GM23338 (cell line): ENCODE results near the gene ASXL2. TPM values are rescaled to one million over a fixed set of nuclear protein-coding genes. Genes with fewer than 3 reads are reported as not detected.

Experiments
- ATAC-seq: fragments of 200-7000 bp; cut with Tn5 transposase; 3 replicates; pipeline ENCODE4 v1.9.1; 2020
- DNase-seq: peaks from one replicate; pipeline ENCODE4 v3.0.0-alpha.2; 2015; ENCODE audit warnings: low spot score
- H2AFZ ChIP-seq: fragments of 200-600 bp; sonication (generic); 2 replicates; pipeline ENCODE4 v1.8.0; 2016; ENCODE audit warnings: antibody characterized with exemption, mild to moderate bottlenecking, moderate library complexity
- H3F3A ChIP-seq: fragments of 200-600 bp; sonication (generic); replicated peaks from 2 replicates; pipeline ENCODE4 v1.8.0; 2017; ENCODE audit warnings: antibody characterized with exemption, mixed run types, low read depth
- H3K27ac ChIP-seq: fragments of 200-600 bp; sonication (generic); 2 replicates; pipeline ENCODE4 v1.6.1; 2016; ENCODE audit warnings: low read depth
- H3K27me3 ChIP-seq: fragments of 200-600 bp; sonication (generic); 2 replicates; pipeline ENCODE4 v1.8.0; 2016; ENCODE audit warnings: mild to moderate bottlenecking, mixed run types, moderate library complexity; ENCODE audit not compliant: insufficient read depth
- H3K36me3 ChIP-seq: fragments of 200-600 bp; sonication (generic); 2 replicates; pipeline ENCODE4 v1.8.0; 2016; ENCODE audit warnings: mild to moderate bottlenecking; ENCODE audit not compliant: insufficient read depth
- H3K4me1 ChIP-seq: fragments of 200-600 bp; sonication (generic); 2 replicates; pipeline ENCODE4 v1.8.0; 2016; ENCODE audit warnings: mild to moderate bottlenecking, moderate library complexity; ENCODE audit not compliant: insufficient read depth
- H3K4me2 ChIP-seq: fragments of 200-600 bp; sonication (generic); 2 replicates; pipeline ENCODE4 v1.7.1; 2017; ENCODE audit warnings: mixed run types
- H3K4me3 ChIP-seq: fragments of 200-600 bp; sonication (generic); 2 replicates; pipeline ENCODE4 v1.6.1; 2016; ENCODE audit warnings: mixed run types
- H3K79me2 ChIP-seq: fragments of 200-600 bp; sonication (generic); replicated peaks from 2 replicates; pipeline ENCODE4 v1.8.0; 2017; ENCODE audit warnings: mild to moderate bottlenecking; ENCODE audit not compliant: insufficient read depth
- H3K9me2 ChIP-seq: fragments of 200-600 bp; sonication (generic); 2 replicates; pipeline ENCODE4 v1.8.0; 2017; ENCODE audit not compliant: insufficient read depth
- H4K20me1 ChIP-seq: fragments of 200-600 bp; sonication (generic); replicated peaks from 2 replicates; pipeline ENCODE4 v1.8.0; 2017; ENCODE audit warnings: mild to moderate bottlenecking; ENCODE audit not compliant: insufficient read depth
- H3K27ac Mint-ChIP-seq: 2 replicates; pipeline ENCODE4 v1.8.0; 2020; ENCODE audit warnings: inconsistent platforms, mild to moderate bottlenecking, moderate library complexity, mixed read lengths
- H3K27me3 Mint-ChIP-seq: 3 replicates; pipeline ENCODE4 v1.8.0; 2022; ENCODE audit warnings: low read depth, mild to moderate bottlenecking, moderate library complexity, mixed read lengths, inconsistent platforms; ENCODE audit not compliant: insufficient read depth, poor library complexity
- H3K36me3 Mint-ChIP-seq: 3 replicates; pipeline ENCODE4 v1.8.0; 2021; ENCODE audit warnings: low read depth, mild to moderate bottlenecking, inconsistent platforms, moderate library complexity, mixed read lengths
- H3K4me1 Mint-ChIP-seq: 3 replicates; pipeline ENCODE4 v1.8.0; 2020; ENCODE audit warnings: mild to moderate bottlenecking, inconsistent platforms, mixed read lengths
- H3K4me3 Mint-ChIP-seq: 3 replicates; pipeline ENCODE4 v1.8.0; 2021; ENCODE audit warnings: moderate library complexity, mild to moderate bottlenecking, inconsistent platforms, mixed read lengths
- H3K9me3 Mint-ChIP-seq: 3 replicates; pipeline ENCODE4 v1.8.0; 2020; ENCODE audit warnings: moderate library complexity, mild to moderate bottlenecking, inconsistent platforms, mixed read lengths
- CREB1 ChIP-seq: fragments of 250-450 bp; sonication (Bioruptor Pico); IDR thresholded peaks from 2 replicates; pipeline ENCODE4 v1.5.0; 2020; ENCODE audit warnings: low read depth, mild to moderate bottlenecking, moderate library complexity
- CTCF ChIP-seq, 2 experiments: fragments of 200-600 bp in 1 of 2; sonication (generic) in 1 of 2; conservative IDR thresholded peaks; 2 replicates each; pipeline versions ENCODE4 v1.5.1 to v1.6.1; 2016 to 2017; ENCODE audit warnings: antibody characterized with exemption in 2 of 2, low read depth in 2 of 2, mild to moderate bottlenecking in 2 of 2, moderate library complexity in 1 of 2
- ETS1 ChIP-seq: IDR thresholded peaks from 2 replicates; pipeline ENCODE4 v1.6.1; 2016; ENCODE audit warnings: antibody characterized with exemption
- EZH2 ChIP-seq: fragments of 200-600 bp; sonication (generic); IDR thresholded peaks from one replicate; pipeline ENCODE4 v1.8.0; 2017; ENCODE audit warnings: antibody characterized with exemption, mild to moderate bottlenecking, low read depth; ENCODE audit not compliant: unreplicated experiment
- EZH2phosphoT487 ChIP-seq: fragments of 200-600 bp; sonication (generic); IDR thresholded peaks from one replicate; pipeline ENCODE4 v1.8.1; 2018; ENCODE audit warnings: antibody characterized with exemption; ENCODE audit not compliant: unreplicated experiment
- JUNB ChIP-seq: IDR thresholded peaks from one replicate; pipeline ENCODE4 v1.6.1; 2016; ENCODE audit warnings: antibody characterized with exemption; ENCODE audit not compliant: unreplicated experiment
- NANOG ChIP-seq: IDR thresholded peaks from 2 replicates; pipeline ENCODE4 v1.6.1; 2016; ENCODE audit warnings: antibody characterized with exemption, borderline replicate concordance
- POLR2AphosphoS5 ChIP-seq: IDR thresholded peaks from 2 replicates; pipeline ENCODE4 v1.6.1; 2016; ENCODE audit warnings: antibody characterized with exemption, low read depth
- REST ChIP-seq: IDR thresholded peaks from one replicate; pipeline ENCODE4 v1.6.1; 2018; ENCODE audit warnings: antibody characterized with exemption; ENCODE audit not compliant: unreplicated experiment
- STAT1 ChIP-seq: IDR thresholded peaks from one replicate; pipeline ENCODE4 v1.6.1; 2016; ENCODE audit warnings: antibody characterized with exemption; ENCODE audit not compliant: unreplicated experiment
- ZNF114 ChIP-seq: fragments of 250-450 bp; sonication (Bioruptor Pico); IDR thresholded peaks from 2 replicates; pipeline ENCODE4 v1.5.0; 2020; ENCODE audit warnings: mild to moderate bottlenecking, moderate library complexity
- ZNF331 ChIP-seq: fragments of 250-450 bp; sonication (Bioruptor Pico); IDR thresholded peaks from 2 replicates; pipeline ENCODE4 v1.5.0; 2020; ENCODE audit warnings: low read depth, mild to moderate bottlenecking, moderate library complexity
- ZNF462 ChIP-seq: fragments of 250-450 bp; sonication (Bioruptor Pico); IDR thresholded peaks from 2 replicates; pipeline ENCODE4 v1.5.0; 2020; ENCODE audit warnings: mild to moderate bottlenecking, moderate library complexity
- polyA plus RNA-seq: library from polyadenylated mRNA; unstranded; fragments of >200 nt; fragmentation: Nextera tagmentation; extraction: Ambion mirVana; gene quantifications from 2 replicates; pipeline ENCODE4 v1.2.1, GENCODE V29; 2016
- total RNA-seq: library from RNA; depleted of rRNA; stranded (reverse); fragments of >200 nt; shearing (Covaris generic); gene quantifications from 2 replicates; pipeline ENCODE4 v1.2.3, GENCODE V29; 2014

ASXL2 gene
- total and polyA plus RNA-seq, 2 experiments from 2014 or later: 7.0 to 21.8 TPM

- H3K27ac ChIP-seq: no peak overlapping the region
- H3K79me2 ChIP-seq: no peaks in the 10 kb centered on the region
- no peak overlapping the region for H3K4me2 ChIP-seq
- H3K4me3 ChIP-seq: no peak overlapping the region
- Mint-ChIP-seq H3K4me1 (peaks cover 59% of the 10 kb centered on the region), H3K36me3 (peaks cover 7% of the 10 kb centered on the region), H3K9me3 (no peaks in the 10 kb centered on the region), H3K27ac (no peak overlapping the region), H3K27me3 (no peaks in the 10 kb centered on the region), H3K4me3 (no peak overlapping the region)
- DNase-seq (no peak), ATAC-seq (no peak)
- 0 out of 2 replicates have a peak, but pooled peaks cover 3% of the 10 kb centered on the region for H4K20me1 ChIP-seq
- no peaks in the 10 kb centered on the region for H3K27me3 ChIP-seq
- H3F3A ChIP-seq: no peaks in the 10 kb centered on the region
- H2AFZ ChIP-seq: no peak overlapping the region
- TF ChIP-seq STAT1: no peak
- no peak for TF ChIP-seq EZH2
- TF ChIP-seq ZNF331 (CRISPR knock-in tag): no peak
- no peak for TF ChIP-seq JUNB
- TF ChIP-seq ZNF114 (CRISPR knock-in tag): no peak
- no peak for TF ChIP-seq POLR2AphosphoS5
- TF ChIP-seq CTCF (conservative IDR thresholded peaks at IDR 0.05; ENCODE audit: low read depth in 2 of 2): no peak
- no peak for TF ChIP-seq NANOG
- TF ChIP-seq ETS1: no peak
- TF ChIP-seq REST: no peak
- TF ChIP-seq EZH2phosphoT487: no peak
- no peak for TF ChIP-seq ZNF462 (CRISPR knock-in tag)
- no peak for TF ChIP-seq CREB1
- peaks cover 37% of the 10 kb centered on the region for H3K4me1 ChIP-seq
- no peaks in the 10 kb centered on the region for H3K9me2 ChIP-seq
- H3K36me3 ChIP-seq: peaks cover 7% of the 10 kb centered on the region; the same call in 1 of the 2 replicates
Observed at GRCh38 chr2:25738383-25739343, 139.6 kb downstream of the ASXL2 start.
